ENCODE measurements around the gene CBARP. TPM values are rescaled to one million over a fixed set of nuclear protein-coding genes. Genes with fewer than 3 reads are reported as not detected.
A peak's percentile ranks its signal among the peaks of the same experiment; 100 is the strongest.

Gene CBARP
- total RNA-seq, 1 experiment from 2014 or later: 23.8 TPM

DNA sequence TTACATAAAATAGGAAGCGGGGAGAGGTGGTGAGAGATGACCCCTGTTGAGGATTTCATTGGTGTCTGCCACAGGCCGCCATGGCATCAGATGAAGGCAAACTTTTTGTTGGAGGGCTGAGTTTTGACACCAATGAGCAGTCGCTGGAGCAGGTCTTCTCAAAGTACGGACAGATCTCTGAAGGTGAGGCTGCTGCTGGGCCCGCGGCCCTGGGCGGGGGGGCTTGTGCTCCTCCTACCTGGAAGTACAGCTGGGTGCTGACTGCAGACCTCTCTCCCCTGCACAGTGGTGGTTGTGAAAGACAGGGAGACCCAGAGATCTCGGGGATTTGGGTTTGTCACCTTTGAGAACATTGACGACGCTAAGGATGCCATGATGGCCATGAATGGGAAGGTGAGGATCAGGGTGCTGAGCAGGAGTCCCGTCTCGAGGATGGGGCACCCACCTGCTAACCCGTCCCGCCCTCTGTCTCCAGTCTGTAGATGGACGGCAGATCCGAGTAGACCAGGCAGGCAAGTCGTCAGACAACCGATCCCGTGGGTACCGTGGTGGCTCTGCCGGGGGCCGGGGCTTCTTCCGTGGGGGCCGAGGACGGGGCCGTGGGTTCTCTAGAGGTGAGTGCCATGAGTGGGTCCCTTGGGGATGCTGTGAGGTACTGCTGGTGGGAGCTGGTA, 33.2 kb upstream of the CBARP start:
- H3K4me1 ChIP-seq (ENCODE audit: control insufficient read depth in 1 of 2, insufficient read depth in 2 of 2, low read length in 2 of 2): peaks cover 34 to 75% of the 10 kb centered on the region in 2 experiments
- POLR2A ChIA-PET: interaction anchor here (1.6 kb wide), 1 partner anchor 27 kb away, joined by 4 read pairs; no protein-coding TSS in a partner anchor

More for the DNA sequence above, 33.2 kb upstream of the CBARP start:
- peaks cover 57% of the 10 kb centered on the region for H3K79me2 ChIP-seq (ENCODE audit: insufficient read depth, low read length)
- H3K36me3 ChIP-seq (ENCODE audit: control insufficient read depth in 1 of 2, insufficient read depth in 2 of 2, low read length in 2 of 2): peaks cover 27 to 33% of the 10 kb centered on the region in 2 experiments; a peak in 3 of 4 replicates
- BruUV-seq (replicated peaks): no TSS peak
- ChIA-PET RAD21 (ENCODE audit: low non-redundant PET in 1 of 2, low total read pairs in 2 of 2, uncharacterized antibody in 2 of 2, unreplicated experiment in 2 of 2) (no interaction called here), CTCF (no interaction called here)
- H3K27me3 ChIP-seq (ENCODE audit: insufficient read depth, low read length): no peaks in the 10 kb centered on the region
- TF ChIP-seq CBX3 (IDR thresholded peaks at IDR 0.05; ENCODE audit: low read depth) (no peak), CEBPB (IDR thresholded peaks at IDR 0.05; ENCODE audit: low read depth) (no peak), POLR2AphosphoS5 (IDR thresholded peaks at IDR 0.05; ENCODE audit: low read depth, low read length) (no peak; the same call in 1 of the 2 replicates), YY1 (IDR thresholded peaks at IDR 0.05; ENCODE audit: extremely low read depth, insufficient replicate concordance, low read depth, low read length) (no peak), SP1 (IDR thresholded peaks at IDR 0.05; ENCODE audit: low read depth) (no peak), FOSL1 (IDR thresholded peaks at IDR 0.05; ENCODE audit: low read depth) (no peak), SRF (IDR thresholded peaks at IDR 0.05; ENCODE audit: low read depth) (no peak), EZH2 (IDR thresholded peaks at IDR 0.05) (no peak), EGR1 (IDR thresholded peaks at IDR 0.05; ENCODE audit: low read depth) (no peak), RAD21 (IDR thresholded peaks at IDR 0.05; ENCODE audit: low read depth) (no peak), JUND (IDR thresholded peaks at IDR 0.05) (no peak), ZFX (IDR thresholded peaks at IDR 0.05) (no peak), ELF1 (IDR thresholded peaks at IDR 0.05; ENCODE audit: borderline replicate concordance, low read depth) (no peak)
- TF ChIP-seq, protein P1, sequence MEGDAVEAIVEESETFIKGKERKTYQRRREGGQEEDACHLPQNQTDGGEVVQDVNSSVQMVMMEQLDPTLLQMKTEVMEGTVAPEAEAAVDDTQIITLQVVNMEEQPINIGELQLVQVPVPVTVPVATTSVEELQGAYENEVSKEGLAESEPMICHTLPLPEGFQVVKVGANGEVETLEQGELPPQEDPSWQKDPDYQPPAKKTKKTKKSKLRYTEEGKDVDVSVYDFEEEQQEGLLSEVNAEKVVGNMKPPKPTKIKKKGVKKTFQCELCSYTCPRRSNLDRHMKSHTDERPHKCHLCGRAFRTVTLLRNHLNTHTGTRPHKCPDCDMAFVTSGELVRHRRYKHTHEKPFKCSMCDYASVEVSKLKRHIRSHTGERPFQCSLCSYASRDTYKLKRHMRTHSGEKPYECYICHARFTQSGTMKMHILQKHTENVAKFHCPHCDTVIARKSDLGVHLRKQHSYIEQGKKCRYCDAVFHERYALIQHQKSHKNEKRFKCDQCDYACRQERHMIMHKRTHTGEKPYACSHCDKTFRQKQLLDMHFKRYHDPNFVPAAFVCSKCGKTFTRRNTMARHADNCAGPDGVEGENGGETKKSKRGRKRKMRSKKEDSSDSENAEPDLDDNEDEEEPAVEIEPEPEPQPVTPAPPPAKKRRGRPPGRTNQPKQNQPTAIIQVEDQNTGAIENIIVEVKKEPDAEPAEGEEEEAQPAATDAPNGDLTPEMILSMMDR (IDR thresholded peaks at IDR 0.05 in 2 of 3, conservative IDR thresholded peaks at IDR 0.05 in 1 of 3; ENCODE audit: borderline replicate concordance in 1 of 3, insufficient read depth in 1 of 3, low read depth in 2 of 3, low read length in 2 of 3): no peak
- TF ChIP-seq, protein P2, sequence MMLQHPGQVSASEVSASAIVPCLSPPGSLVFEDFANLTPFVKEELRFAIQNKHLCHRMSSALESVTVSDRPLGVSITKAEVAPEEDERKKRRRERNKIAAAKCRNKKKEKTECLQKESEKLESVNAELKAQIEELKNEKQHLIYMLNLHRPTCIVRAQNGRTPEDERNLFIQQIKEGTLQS (IDR thresholded peaks at IDR 0.05): no peak
- TF ChIP-seq, protein P3, sequence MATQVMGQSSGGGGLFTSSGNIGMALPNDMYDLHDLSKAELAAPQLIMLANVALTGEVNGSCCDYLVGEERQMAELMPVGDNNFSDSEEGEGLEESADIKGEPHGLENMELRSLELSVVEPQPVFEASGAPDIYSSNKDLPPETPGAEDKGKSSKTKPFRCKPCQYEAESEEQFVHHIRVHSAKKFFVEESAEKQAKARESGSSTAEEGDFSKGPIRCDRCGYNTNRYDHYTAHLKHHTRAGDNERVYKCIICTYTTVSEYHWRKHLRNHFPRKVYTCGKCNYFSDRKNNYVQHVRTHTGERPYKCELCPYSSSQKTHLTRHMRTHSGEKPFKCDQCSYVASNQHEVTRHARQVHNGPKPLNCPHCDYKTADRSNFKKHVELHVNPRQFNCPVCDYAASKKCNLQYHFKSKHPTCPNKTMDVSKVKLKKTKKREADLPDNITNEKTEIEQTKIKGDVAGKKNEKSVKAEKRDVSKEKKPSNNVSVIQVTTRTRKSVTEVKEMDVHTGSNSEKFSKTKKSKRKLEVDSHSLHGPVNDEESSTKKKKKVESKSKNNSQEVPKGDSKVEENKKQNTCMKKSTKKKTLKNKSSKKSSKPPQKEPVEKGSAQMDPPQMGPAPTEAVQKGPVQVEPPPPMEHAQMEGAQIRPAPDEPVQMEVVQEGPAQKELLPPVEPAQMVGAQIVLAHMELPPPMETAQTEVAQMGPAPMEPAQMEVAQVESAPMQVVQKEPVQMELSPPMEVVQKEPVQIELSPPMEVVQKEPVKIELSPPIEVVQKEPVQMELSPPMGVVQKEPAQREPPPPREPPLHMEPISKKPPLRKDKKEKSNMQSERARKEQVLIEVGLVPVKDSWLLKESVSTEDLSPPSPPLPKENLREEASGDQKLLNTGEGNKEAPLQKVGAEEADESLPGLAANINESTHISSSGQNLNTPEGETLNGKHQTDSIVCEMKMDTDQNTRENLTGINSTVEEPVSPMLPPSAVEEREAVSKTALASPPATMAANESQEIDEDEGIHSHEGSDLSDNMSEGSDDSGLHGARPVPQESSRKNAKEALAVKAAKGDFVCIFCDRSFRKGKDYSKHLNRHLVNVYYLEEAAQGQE (IDR thresholded peaks at IDR 0.05; ENCODE audit: low read depth): no peak
- TF ChIP-seq, protein P4, sequence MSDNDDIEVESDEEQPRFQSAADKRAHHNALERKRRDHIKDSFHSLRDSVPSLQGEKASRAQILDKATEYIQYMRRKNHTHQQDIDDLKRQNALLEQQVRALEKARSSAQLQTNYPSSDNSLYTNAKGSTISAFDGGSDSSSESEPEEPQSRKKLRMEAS (IDR thresholded peaks at IDR 0.05): no peak
- ATAC-seq: no peak
- no peak overlapping the region for H2AFZ ChIP-seq (ENCODE audit: low read depth, low read length, poor library complexity, severe bottlenecking)
- no peaks in the 10 kb centered on the region for H3K9me3 ChIP-seq (ENCODE audit: control insufficient read depth in 1 of 2, insufficient read depth in 1 of 2, low read depth in 1 of 2, low read length in 2 of 2)
- peak overlapping the region; percentile 85 to 96 for H3K4me3 ChIP-seq (replicated peaks in 1 of 2; ENCODE audit: low read depth in 1 of 2, low read length in 2 of 2)
- intact Hi-C loops (cut with micrococcal nuclease): loop anchor here (10.0 kb wide), 1 partner anchor 134 kb away; the partner anchor contains the start of genes DAZAP1 and GAMT
- H3K4me2 ChIP-seq (ENCODE audit: low read length): peak overlapping the region; percentile 100
- peak overlapping the region; percentile 100 for H3K27ac ChIP-seq (ENCODE audit: low read depth, low read length)
- DNase-seq (ENCODE audit: low read depth, low spot score): no peak
- H3K9ac ChIP-seq (ENCODE audit: low read length): peak overlapping the region; percentile 98
- no peaks in the 10 kb centered on the region for H3K9me2 ChIP-seq (ENCODE audit: insufficient read depth)
- no peaks in the 10 kb centered on the region for H4K20me1 ChIP-seq (ENCODE audit: insufficient read depth)
